ENCODE measurements around the gene GLP2R. TPM values are rescaled to one million over a fixed set of nuclear protein-coding genes. Genes with fewer than 3 reads are reported as not detected.

Gene GLP2R
- total RNA-seq, 1 donor = not detected

DNA sequence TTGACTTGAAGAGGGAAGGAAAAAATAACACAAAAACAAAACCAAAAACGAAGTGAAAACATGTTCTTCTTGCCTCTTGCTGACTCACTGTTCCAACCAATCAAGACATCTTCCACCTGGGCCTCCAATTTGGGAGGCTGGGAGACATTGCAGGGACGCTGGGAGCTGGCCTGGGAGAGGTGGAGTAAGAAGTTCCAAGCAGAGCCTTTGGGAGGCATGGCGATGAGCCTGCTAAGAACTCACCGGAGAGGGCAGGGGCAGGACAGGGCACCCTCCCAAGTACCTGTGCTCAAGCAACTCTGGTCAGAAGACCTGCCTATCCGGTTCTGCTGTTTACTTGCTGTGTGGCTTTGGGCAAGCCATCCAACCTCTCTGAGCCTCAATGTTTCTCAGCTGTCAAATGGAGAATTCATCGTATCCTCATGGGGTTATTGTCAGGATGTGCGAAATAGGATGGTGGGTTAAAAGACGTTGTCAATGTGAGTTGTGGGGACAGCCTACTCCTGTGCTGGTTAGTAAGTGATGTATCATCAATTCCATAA is 856 bp upstream of the GLP2R start:
- H3K27me3 ChIP-seq (ENCODE audit: insufficient read depth, low read length) = no peaks in the 10 kb centered on the region
- no peak for DNase-seq (ENCODE audit: insufficient read length, low spot score, missing footprints)
- H3K9me3 ChIP-seq (ENCODE audit: low read depth, low read length) = no peaks in the 10 kb centered on the region
- no peak overlapping the region for H3K4me2 ChIP-seq (ENCODE audit: insufficient read depth, low read length)
- H3K4me1 ChIP-seq (ENCODE audit: insufficient read depth, low read length) = no peaks in the 10 kb centered on the region
- no peak overlapping the region for H3K4me3 ChIP-seq (ENCODE audit: insufficient read depth, low read length)
- no peaks in the 10 kb centered on the region for H3K79me2 ChIP-seq (ENCODE audit: insufficient read depth, low read length)
- no peak overlapping the region for H2AFZ ChIP-seq (ENCODE audit: low read length)
- no peaks in the 10 kb centered on the region for H4K20me1 ChIP-seq (ENCODE audit: insufficient read depth, low read length)
- no peak for TF ChIP-seq CTCF (IDR thresholded peaks at IDR 0.05; ENCODE audit: extremely low read depth, low read depth, low read length)
- no peak overlapping the region for H3K27ac ChIP-seq (ENCODE audit: low read depth, low read length)
- no peaks in the 10 kb centered on the region for H3K36me3 ChIP-seq (ENCODE audit: insufficient read depth, low read length)

GRCh38 chr17:9828296-9829295 is 2.9 kb downstream of the GLP2R start:
- TF ChIP-seq CTCF (IDR thresholded peaks at IDR 0.05; ENCODE audit: extremely low read depth, low read depth, low read length) = no peak
- Histone ChIP-seq H3K4me3 (ENCODE audit: insufficient read depth, low read length) (no peak overlapping the region), H3K27me3 (ENCODE audit: insufficient read depth, low read length) (no peaks in the 10 kb centered on the region), H3K79me2 (ENCODE audit: insufficient read depth, low read length) (no peaks in the 10 kb centered on the region), H3K9me3 (ENCODE audit: low read depth, low read length) (no peaks in the 10 kb centered on the region), H4K20me1 (ENCODE audit: insufficient read depth, low read length) (no peaks in the 10 kb centered on the region), H3K4me1 (ENCODE audit: insufficient read depth, low read length) (no peaks in the 10 kb centered on the region), H3K36me3 (ENCODE audit: insufficient read depth, low read length) (no peaks in the 10 kb centered on the region), H3K27ac (ENCODE audit: low read depth, low read length) (no peak overlapping the region), H3K4me2 (ENCODE audit: insufficient read depth, low read length) (no peak overlapping the region), H2AFZ (ENCODE audit: low read length) (peak overlapping the region; percentile 74)
- DNase-seq (ENCODE audit: insufficient read length, low spot score, missing footprints) = no peak

DNA sequence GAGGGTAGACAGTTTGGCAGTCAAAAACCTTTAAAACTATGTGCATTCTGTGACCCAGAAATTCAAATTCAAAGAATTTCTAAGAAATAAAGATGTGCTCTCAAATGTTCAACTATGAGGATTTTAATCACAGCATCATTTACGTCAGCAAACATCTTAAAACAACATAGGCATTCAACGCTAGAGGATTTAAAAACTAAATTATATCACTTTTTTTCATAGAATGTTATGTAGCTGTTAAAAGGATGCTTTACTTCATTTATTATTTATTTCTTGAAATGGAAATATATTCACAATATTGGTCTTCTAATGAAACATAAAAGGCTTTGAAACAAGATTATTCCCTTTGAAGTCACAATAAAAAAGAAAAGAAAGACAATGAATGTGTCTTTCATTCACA is 3.6 kb downstream of the GLP2R start:
- H3K27ac ChIP-seq (ENCODE audit: low read depth, low read length) = no peak overlapping the region
- H2AFZ ChIP-seq (ENCODE audit: low read length) = no peak overlapping the region
- no peaks in the 10 kb centered on the region for H3K9me3 ChIP-seq (ENCODE audit: low read depth, low read length)
- H3K79me2 ChIP-seq (ENCODE audit: insufficient read depth, low read length) = no peaks in the 10 kb centered on the region
- no peaks in the 10 kb centered on the region for H3K27me3 ChIP-seq (ENCODE audit: insufficient read depth, low read length)
- no peaks in the 10 kb centered on the region for H3K4me1 ChIP-seq (ENCODE audit: insufficient read depth, low read length)
- no peak for TF ChIP-seq CTCF (IDR thresholded peaks at IDR 0.05; ENCODE audit: extremely low read depth, low read depth, low read length)
- no peaks in the 10 kb centered on the region for H3K36me3 ChIP-seq (ENCODE audit: insufficient read depth, low read length)
- H3K4me2 ChIP-seq (ENCODE audit: insufficient read depth, low read length) = no peak overlapping the region
- no peak overlapping the region for H3K4me3 ChIP-seq (ENCODE audit: insufficient read depth, low read length)
- no peaks in the 10 kb centered on the region for H4K20me1 ChIP-seq (ENCODE audit: insufficient read depth, low read length)
- DNase-seq (ENCODE audit: insufficient read length, low spot score, missing footprints) = no peak

DNA sequence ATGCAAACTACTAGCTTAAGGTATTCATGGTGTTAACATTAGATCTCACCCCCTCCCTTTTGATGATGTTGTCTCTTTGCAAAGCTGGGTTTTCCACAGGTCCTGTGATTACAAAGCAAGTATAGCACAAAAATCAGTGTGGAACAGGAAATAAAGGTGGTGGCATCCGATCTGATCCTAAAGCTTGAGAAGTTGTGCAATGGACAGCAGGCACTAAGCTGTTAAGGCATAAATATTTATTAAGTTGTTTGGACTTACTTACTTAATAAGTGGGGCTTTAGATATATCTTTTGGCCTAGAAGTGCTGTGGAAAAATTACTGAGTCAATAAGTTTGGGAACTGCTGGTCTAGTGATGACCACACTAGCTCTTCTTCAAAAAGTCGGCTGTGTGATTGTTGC is 5.0 kb downstream of the GLP2R start:
- Histone ChIP-seq H3K27me3 (ENCODE audit: insufficient read depth, low read length) (no peaks in the 10 kb centered on the region), H3K36me3 (ENCODE audit: insufficient read depth, low read length) (no peaks in the 10 kb centered on the region), H4K20me1 (ENCODE audit: insufficient read depth, low read length) (no peaks in the 10 kb centered on the region), H3K27ac (ENCODE audit: low read depth, low read length) (no peak overlapping the region), H3K4me2 (ENCODE audit: insufficient read depth, low read length) (no peak overlapping the region), H2AFZ (ENCODE audit: low read length) (no peak overlapping the region), H3K4me1 (ENCODE audit: insufficient read depth, low read length) (no peaks in the 10 kb centered on the region), H3K9me3 (ENCODE audit: low read depth, low read length) (no peaks in the 10 kb centered on the region), H3K79me2 (ENCODE audit: insufficient read depth, low read length) (no peaks in the 10 kb centered on the region), H3K4me3 (ENCODE audit: insufficient read depth, low read length) (no peak overlapping the region)
- TF ChIP-seq CTCF (IDR thresholded peaks at IDR 0.05; ENCODE audit: extremely low read depth, low read depth, low read length) = no peak
- DNase-seq (ENCODE audit: insufficient read length, low spot score, missing footprints) = no peak

All from osteoblast (primary cell).